Tibial nerve (tissue), 4 donors: ENCODE results near the gene AFF3. TPM values are rescaled to one million over a fixed set of nuclear protein-coding genes. Genes with fewer than 3 reads are reported as not detected.

ENCODE experiments used
- DNase-seq, 2 donors: peaks; one replicate each; pipeline ENCODE4 v3.0.0-alpha.2; 2019; ENCODE audit warnings: low spot score in 2 of 2
- H3K27ac ChIP-seq, 4 donors: fragments of 200-600 bp; sonication (generic) in 3 of 4; one replicate each; pipeline ENCODE4 v1.5.1; 2017 to 2019; ENCODE audit warnings: mild to moderate bottlenecking in 1 of 4
- H3K27me3 ChIP-seq, 2 donors: fragments of 200-600 bp; sonication (generic) in 1 of 2; one replicate each; pipeline versions ENCODE4 v1.5.1 to v1.6.0; 2017 to 2019
- H3K36me3 ChIP-seq, 3 donors: fragments of 200-600 bp; sonication (generic); one replicate each; pipeline ENCODE4 v1.5.1; 2018 to 2019
- H3K4me1 ChIP-seq, 4 donors: fragments of 200-600 bp; sonication (generic) in 3 of 4; one replicate each; pipeline ENCODE4 v1.5.1; 2017 to 2019
- H3K4me3 ChIP-seq, 4 donors: fragments of 200-600 bp; sonication (generic) in 3 of 4; one replicate each; pipeline ENCODE4 v1.5.1; 2017 to 2019; ENCODE audit warnings: mild to moderate bottlenecking in 1 of 4, moderate library complexity in 1 of 4
- H3K9me3 ChIP-seq, 4 donors: fragments of 200-600 bp; sonication (generic) in 3 of 4; one replicate each; pipeline ENCODE4 v1.5.1; 2017 to 2019
- EP300 ChIP-seq, 2 donors: sonication (generic); formaldehyde crosslinking; IDR thresholded peaks; one replicate each; pipeline ENCODE4 v1.6.1; 2017; ENCODE audit warnings: antibody characterized with exemption in 2 of 2, mild to moderate bottlenecking in 1 of 2
- POLR2A ChIP-seq, 2 donors: fragments of 450-650 bp; IDR thresholded peaks; one replicate each; pipeline ENCODE4 v1.6.1; 2017; ENCODE audit warnings: antibody characterized with exemption in 2 of 2, mild to moderate bottlenecking in 2 of 2, moderate library complexity in 2 of 2
- WGBS, 2 donors: methylation state at CpG; one replicate each; pipeline ENCODE4 v1.1.5; 2018; 5-methylcytosine and 5-hydroxymethylcytosine counted together
- total RNA-seq, 4 donors: library from RNA; depleted of rRNA; stranded (reverse); fragments of >200 nt; gene quantifications; one replicate each; pipeline ENCODE4 v1.1.0, GENCODE V29; 2016
- TF ChIP-seq, protein P1 (sequence below), 5 experiments: fragments of 200-600 bp in 3 of 5; fragments of 450-650 bp in 2 of 5; sonication (generic) in 3 of 5; IDR thresholded peaks; one replicate each; pipeline ENCODE4 v1.5.1; 2016 to 2019; ENCODE audit warnings: antibody characterized with exemption in 5 of 5, mild to moderate bottlenecking in 3 of 5, moderate library complexity in 2 of 5

AFF3 gene
- total RNA-seq, 4 donors from 2014 or later = 7.2 to 36.0 (median 21.4) TPM

DNA sequence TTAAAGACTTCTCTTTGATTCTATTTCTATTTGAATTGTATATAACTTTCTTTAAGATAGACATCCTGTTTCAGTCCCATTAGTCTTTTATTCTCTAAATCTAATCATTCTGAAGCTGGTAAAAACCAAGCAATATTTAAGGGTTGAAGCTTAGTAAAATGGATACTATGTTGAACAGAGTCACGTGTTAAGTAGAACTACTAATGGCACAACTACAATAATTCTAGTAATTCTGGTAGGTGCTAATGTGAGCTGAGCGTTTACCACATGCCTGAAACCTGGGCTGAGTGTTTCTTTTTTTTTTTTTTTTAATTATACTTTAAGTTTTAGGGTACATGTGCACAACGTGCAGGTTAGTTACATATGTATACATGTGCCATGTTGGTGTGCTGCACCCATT lies 8.9 kb upstream of the AFF3 start:
- Histone ChIP-seq H3K4me3 (no peak overlapping the region), H3K27me3 (no peaks in the 10 kb centered on the region), H3K27ac (no peak overlapping the region), H3K9me3 (peaks cover 0 to 11% (median 0%) of the 10 kb centered on the region in 4 donors), H3K4me1 (no peaks in the 10 kb centered on the region), H3K36me3 (no peaks in the 10 kb centered on the region)
- WGBS, 2 donors = 89 to 94% methylated on average over 3 of the region's 3 CpGs
- no peak for DNase-seq
- no peak for TF ChIP-seq POLR2A (IDR thresholded peaks at IDR 0.05)
- TF ChIP-seq EP300 (IDR thresholded peaks at IDR 0.05) = no peak
- TF ChIP-seq, protein P1, sequence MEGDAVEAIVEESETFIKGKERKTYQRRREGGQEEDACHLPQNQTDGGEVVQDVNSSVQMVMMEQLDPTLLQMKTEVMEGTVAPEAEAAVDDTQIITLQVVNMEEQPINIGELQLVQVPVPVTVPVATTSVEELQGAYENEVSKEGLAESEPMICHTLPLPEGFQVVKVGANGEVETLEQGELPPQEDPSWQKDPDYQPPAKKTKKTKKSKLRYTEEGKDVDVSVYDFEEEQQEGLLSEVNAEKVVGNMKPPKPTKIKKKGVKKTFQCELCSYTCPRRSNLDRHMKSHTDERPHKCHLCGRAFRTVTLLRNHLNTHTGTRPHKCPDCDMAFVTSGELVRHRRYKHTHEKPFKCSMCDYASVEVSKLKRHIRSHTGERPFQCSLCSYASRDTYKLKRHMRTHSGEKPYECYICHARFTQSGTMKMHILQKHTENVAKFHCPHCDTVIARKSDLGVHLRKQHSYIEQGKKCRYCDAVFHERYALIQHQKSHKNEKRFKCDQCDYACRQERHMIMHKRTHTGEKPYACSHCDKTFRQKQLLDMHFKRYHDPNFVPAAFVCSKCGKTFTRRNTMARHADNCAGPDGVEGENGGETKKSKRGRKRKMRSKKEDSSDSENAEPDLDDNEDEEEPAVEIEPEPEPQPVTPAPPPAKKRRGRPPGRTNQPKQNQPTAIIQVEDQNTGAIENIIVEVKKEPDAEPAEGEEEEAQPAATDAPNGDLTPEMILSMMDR (IDR thresholded peaks at IDR 0.05) = no peak

DNA sequence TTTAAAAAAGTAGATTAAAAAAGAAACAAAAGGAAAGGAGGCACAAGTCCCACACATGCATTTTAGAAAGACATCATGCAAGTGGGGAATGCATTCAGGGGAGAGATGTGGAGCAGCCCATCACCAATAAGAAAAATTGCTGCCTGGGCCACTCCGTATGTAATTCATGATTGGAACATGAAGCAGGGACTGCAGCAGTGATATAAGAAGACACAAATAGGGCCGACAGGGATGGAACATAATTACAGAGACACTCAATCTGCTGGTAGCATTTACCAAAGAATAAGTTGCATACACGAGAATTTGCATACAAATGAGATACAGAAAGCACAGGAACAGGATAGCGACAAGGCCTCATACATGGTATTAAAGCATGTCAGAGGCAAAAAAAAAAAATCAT lies 6.5 kb upstream of the AFF3 start:
- no peak for TF ChIP-seq POLR2A (IDR thresholded peaks at IDR 0.05)
- no peak for TF ChIP-seq EP300 (IDR thresholded peaks at IDR 0.05)
- TF ChIP-seq, protein P1 (IDR thresholded peaks at IDR 0.05) = no peak
- 80 to 87% methylated on average over 4 of the region's 4 CpGs for WGBS, 2 donors
- Histone ChIP-seq H3K36me3 (no peaks in the 10 kb centered on the region), H3K9me3 (peaks cover 0 to 11% (median 0%) of the 10 kb centered on the region in 4 donors), H3K27ac (no peak overlapping the region), H3K27me3 (no peaks in the 10 kb centered on the region), H3K4me1 (no peaks in the 10 kb centered on the region), H3K4me3 (no peak overlapping the region)
- no peak for DNase-seq

DNA sequence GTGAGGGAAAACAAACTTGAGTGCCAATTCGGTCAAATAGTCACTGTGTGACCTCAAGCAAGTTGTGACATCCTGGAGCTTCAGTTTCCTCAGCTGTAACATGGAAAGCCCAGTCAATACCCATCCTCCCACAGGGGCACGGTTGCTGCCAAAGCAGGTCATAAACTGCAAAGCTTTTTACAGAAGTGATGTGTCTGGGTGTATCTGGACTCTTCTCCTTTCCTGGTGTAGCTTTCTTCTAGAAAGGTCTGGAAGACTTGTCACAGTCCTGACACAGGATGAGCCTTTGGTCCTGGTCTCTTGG lies 4.2 kb upstream of the AFF3 start:
- Histone ChIP-seq H3K4me3 (no peak overlapping the region), H3K27ac (no peak overlapping the region), H3K4me1 (no peaks in the 10 kb centered on the region), H3K36me3 (no peaks in the 10 kb centered on the region), H3K9me3 (peaks cover 0 to 11% (median 0%) of the 10 kb centered on the region in 4 donors), H3K27me3 (no peaks in the 10 kb centered on the region)
- no peak for DNase-seq
- WGBS, 2 donors = 70 to 83% methylated on average over 2 of the region's 2 CpGs
- TF ChIP-seq POLR2A (IDR thresholded peaks at IDR 0.05) (no peak), EP300 (IDR thresholded peaks at IDR 0.05) (no peak)
- TF ChIP-seq, protein P1 (IDR thresholded peaks at IDR 0.05) = no peak

DNA sequence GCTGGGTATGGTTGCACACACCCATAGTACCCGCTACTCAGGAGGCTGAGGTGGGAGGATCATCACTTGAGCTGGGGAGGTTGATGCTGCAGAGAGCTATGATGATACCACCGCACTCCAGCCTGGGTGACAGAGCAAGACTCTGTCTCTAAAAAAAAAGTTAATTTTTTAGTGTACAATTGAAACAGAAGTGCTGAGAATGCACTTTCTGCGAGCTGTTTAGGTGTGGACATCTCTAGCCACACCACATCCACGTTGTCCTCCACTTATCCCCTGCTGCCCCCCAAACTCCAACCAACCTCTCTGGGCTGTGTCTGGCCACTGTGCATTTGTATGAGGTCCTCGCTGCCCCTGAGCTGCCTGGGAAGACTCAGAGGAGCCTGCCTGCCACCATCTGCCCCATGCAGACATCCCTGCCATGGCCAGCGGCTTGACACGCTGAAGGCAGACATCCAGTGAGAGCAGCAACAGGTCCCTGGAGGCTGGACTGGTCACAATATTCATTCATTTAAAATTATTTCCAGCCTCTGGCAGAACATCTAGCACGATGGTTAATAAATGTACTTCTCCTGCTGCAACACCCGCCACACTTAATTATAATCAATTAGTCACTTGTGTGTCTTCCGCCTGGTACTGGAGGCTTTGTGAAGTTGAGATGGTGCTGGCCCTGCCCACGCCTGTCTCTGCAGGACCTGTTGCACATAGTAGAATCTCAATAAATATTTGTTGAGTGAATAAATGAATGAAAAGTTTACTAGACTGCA lies 3.7 kb upstream of the AFF3 start:
- TF ChIP-seq, protein P1 (IDR thresholded peaks at IDR 0.05) = no peak
- TF ChIP-seq EP300 (IDR thresholded peaks at IDR 0.05) = no peak
- TF ChIP-seq POLR2A (IDR thresholded peaks at IDR 0.05) = no peak
- Histone ChIP-seq H3K4me1 (no peaks in the 10 kb centered on the region), H3K36me3 (no peaks in the 10 kb centered on the region), H3K9me3 (peaks cover 0 to 11% (median 0%) of the 10 kb centered on the region in 4 donors), H3K27me3 (no peaks in the 10 kb centered on the region), H3K4me3 (no peak overlapping the region), H3K27ac (no peak overlapping the region)
- DNase-seq = no peak
- 80 to 88% methylated on average over 11 of the region's 11 CpGs for WGBS, 2 donors

DNA sequence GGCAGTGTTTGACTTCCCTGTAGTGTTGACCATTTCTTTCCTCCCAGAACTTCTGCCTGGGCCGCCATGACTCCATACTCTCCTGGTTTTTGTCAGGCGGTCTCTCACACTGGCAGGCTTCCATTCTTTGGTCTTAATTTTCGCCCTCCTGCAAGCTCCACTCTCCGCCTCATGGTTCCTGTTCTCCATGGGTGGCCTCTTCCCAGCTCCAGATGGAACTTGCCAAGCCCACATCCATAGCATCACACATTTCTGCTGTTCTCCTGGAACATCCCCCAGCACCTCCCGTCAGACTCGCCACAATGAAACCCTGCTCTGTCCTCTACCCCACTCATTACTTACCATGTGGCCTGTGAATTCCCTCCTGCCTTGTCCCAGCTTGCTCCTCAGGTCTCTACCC lies 896 bp upstream of the AFF3 start:
- TF ChIP-seq POLR2A (IDR thresholded peaks at IDR 0.05) (no peak), EP300 (IDR thresholded peaks at IDR 0.05) (no peak)
- TF ChIP-seq, protein P1 (IDR thresholded peaks at IDR 0.05) = no peak
- H3K27ac ChIP-seq = no peak overlapping the region
- H3K27me3 ChIP-seq = no peaks in the 10 kb centered on the region
- H3K4me3 ChIP-seq = no peak overlapping the region
- H3K36me3 ChIP-seq = no peaks in the 10 kb centered on the region
- H3K4me1 ChIP-seq = no peaks in the 10 kb centered on the region
- no peaks in the 10 kb centered on the region for H3K9me3 ChIP-seq
- no peak for DNase-seq
- WGBS, 2 donors = 93 to 94% methylated on average over 6 of the region's 6 CpGs
